NCI-H226 (cell line): Measurements from ENCODE around the gene PDXK.
"Not testable (repeated sequence)": the region's sequence is repeated elsewhere in the genome, so short reads cannot be mapped to it uniquely, and the experiment has no call there.

ENCODE experiments used
- DNase-seq: peaks from one replicate; pipeline ENCODE4 v3.0.0-alpha.2; 2015

Gene PDXK

DNA sequence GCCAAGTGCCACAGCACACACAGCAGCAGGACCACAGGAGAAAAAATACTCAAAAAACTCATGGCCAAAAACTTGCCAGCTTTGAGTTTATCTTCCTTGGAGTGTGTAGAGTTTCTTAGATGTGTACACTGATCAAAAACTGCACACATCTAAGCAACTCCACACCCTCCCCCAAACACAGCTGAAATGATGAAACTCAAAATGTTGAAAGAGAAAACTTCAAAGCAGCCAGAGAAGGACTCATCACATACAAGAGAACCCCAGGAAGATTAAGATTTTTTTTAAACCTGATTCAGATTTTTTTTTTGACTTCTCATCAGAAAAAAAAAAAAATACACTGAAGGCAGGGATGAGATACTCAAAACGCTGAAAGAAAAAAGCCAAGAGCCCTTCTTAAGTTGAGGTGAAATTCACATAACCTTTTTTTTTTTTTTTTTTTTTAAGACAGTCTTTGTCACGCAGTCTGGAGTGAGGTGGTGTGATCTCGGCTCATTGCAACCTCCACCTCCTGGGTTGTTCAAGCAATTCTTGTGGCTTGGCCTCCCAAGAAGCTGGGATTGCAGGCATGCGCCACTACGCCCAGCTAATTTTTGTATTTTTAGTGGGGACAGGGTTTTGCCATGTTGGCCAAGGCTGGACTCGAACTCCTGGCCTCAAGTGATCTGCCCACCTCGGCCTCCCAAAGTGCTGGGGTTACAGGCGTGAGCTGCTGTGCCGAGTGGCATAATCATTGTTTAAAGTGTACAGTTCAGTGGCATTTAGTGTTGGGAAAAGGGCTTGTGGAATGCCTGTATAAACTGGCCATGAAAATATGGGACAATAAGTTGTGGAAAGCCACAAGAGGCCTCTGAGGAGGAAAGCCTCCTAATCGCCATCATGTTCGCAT lies 20.9 kb upstream of the PDXK start:
- DNase-seq = no peak

- DNase-seq = not testable (repeated sequence)
Measured at GRCh38 chr21:43699492-43699777, 19.5 kb upstream of the PDXK start.

DNA sequence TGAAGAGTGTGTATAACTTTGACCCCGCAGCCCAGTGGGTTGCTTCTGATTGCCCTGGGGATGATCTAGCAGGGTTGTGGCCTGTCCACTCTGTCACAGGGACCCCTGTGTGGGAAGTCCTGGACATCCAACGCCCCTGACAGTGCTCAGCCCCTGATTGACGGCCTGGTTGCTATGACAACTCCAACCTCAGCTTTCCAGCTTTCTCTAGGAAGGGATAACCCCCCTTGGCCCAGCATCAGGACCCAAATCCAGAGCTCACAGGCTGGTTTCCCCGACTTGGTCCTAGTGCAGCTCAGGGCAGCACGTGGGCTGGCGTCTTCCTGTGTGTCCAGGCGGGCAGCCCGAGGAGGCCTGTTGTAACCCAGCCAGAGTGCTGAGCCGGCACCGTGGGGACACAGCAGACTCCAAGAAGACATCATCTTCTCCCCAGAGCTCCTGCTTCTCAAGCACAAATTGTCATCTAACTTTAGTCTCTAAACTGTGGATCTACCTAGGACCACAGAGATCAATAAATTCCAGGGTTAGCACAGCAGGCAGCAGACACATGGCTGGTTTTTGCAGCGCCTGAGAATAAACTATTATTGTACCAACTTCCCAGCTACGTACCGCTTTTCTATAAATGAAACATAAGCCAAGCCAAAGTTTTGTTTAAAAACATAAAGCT lies 18.9 kb upstream of the PDXK start:
- no peak for DNase-seq

DNA sequence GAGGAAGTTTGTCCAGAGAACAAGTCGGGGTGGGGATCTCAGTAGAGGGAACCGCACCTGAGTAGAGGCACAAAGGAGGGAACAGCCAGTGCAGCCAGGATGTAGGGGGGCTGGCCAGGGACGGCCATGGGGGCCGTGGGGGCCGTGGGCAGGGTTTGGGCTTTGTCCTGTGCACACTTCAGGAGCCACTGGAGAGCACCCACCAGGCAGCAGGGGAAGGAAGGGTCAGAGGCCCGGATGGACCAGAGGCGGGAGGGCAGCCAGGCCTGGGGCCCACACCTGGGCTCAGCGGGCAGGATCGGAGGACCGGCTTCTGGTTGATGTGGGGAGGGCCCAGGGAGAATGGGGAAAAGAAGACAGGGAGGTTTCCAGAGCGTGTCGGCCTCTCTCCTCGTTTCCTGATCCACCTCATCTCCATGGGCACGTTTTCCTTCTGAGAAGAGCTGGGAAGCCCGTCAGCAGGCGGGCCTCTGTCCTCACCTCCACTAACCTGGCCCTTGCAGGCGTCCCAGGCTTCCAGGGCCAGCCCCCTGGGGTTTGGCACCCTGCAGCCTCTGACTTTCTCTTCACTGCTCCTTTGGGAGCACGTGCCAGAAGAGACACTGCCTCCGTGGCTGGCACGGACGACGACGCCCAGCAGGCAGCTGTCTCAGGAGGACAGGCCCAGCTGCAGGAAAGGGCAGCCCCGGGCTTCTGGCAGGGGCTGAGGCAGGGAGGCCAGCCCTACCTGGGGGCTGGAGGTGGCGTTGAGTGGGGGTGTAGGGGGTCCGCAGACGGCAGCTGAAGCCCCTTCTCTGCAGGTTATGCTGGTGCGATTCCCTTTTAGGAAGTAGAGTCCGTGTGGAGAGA lies 16.8 kb upstream of the PDXK start:
- no peak for DNase-seq

- no peak for DNase-seq
Measured at GRCh38 chr21:43702785-43703034, 16.2 kb upstream of the PDXK start.

DNA sequence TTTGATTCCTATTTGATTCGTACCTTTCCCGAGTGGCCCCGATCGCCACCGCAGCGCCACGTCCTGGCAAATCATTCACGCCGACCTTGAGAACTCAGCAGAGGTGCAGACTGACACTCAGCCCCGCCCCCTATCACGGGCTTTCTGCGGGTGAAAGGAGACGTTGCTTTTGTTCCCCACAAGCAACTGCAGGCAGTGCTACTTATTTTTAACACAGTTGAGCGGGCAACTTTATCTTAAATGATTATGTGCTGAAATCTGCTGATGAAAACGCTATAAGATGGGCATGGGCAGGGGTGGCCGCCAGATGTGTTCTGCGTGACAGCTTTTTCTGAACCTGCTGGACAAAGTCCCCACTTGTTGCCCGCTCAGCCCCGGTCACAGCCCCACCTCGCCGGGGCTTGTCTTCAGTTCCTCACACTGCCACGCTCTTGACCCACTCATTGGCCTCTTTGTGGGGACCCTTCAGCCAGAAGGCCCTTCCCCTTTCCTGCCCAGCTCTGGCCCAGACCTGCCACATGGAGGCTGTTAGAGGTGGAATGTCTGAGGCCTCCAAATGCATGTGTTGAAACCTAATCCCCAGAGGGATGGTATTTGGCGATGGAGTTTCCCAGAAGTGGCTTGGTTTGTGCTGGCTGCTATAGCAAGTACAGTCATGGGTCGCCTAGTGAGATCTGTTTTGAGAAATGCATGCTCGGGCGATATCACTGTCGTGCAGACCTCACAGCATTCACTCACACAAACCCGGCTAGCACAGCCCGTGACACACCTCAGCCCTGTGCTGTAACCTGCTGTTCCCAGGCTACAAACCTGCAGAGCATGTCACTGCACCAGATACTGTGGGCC lies 15.7 kb upstream of the PDXK start:
- DNase-seq = no peak

DNA sequence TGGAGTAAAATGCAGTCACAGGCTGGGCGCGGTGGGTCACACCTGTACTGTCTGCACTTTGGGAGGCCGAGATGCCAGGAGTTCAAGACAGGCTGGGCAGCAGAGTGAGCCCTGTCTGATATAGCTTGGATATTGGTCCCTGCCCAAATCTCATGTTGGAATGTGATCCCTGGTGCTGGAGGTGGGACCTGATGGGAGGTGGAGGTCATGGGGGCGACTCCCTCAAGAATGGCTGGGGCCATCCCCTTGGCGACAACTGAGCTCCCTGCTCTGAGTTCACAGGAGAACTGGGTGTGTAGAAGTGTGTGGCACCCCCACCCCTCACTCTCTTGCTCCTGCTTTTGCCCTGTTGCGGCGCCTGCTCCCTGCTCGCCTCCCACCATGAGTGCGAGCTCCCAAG lies 11.5 kb upstream of the PDXK start:
- no peak for DNase-seq

DNA sequence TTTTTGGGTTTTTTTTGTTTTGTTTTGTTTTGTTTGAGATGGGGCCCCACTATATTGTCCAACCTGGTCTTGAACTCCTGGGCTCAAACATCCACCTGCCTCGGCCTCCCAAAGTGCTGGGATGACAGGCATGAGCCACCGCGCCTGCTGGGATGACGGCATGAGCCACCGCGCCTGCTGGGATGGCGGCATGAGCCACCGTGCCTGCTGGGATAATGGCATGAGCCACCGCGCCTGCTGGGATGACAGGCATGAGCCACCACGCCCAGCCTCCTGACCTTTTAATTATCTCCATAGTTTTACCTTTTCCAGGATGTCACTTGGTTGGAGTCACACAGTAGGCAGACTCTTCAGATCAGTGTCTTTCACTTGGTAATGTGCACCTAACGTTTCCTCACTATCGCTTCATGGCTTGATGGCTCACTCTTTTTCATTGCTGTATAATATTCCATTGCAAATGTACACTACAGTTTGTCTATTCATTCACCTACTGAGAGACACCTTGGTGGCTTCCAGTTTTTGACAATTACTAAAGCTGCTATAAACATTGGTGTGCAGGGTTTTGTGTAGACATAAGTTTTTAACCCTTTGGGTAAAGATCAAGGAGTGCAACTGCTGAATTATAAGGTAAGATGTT lies 10.1 kb upstream of the PDXK start:
- no peak for DNase-seq

DNA sequence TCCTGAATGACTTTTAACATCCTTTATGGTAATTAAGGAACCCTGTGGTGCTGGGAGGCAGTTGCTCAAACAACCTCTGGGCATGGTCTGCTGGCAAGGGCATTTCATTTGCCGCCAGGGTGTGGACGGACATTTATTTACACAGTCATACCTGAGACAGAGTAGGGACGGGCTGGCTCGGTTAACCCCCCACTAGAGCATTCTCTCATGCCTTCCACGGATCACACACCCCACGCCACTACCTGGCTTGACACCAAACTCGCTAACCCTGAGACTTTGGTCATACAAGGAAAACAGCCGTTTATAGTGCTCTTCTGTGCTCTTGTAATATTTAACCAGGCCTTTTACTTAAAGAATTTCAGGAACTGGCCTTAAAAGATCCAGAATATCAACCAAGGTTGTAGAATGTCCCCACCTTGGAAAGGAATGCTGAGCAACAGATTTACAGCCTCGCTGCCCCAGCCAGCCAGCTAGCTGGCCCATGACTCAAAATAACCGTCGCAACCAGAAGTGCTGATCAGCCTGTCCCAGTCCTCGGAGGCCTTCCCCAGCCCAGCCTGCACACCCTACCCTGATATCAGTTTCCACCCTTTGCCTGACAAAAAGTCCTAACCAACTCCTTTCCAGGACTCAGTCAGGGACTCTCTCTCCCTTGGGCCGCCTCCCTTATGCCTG lies 6.5 kb upstream of the PDXK start:
- DNase-seq = peak; percentile 67

DNA sequence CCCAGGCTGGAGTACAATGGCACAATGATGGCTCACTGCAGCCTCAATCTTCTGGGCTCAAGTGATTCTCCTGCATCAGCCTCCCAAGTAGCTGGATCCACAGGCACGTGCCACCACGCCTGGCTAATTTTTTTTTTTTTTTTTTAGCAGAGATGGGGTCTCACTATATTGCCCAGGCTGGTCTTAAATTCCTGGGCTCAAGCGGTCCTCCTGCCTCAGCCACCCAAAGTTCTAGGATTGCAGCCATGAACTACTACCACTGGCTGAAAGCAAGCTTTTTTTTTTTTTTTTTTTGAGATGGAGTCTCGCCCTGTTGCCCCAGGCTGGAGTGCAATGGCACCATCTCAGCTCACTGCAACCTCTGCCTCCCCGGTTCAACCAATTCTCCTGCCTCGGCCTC lies 5.8 kb upstream of the PDXK start:
- DNase-seq = not testable (repeated sequence)

GRCh38 chr21:43716376-43717165 lies 2.4 kb upstream of the PDXK start:
- DNase-seq = no peak

- DNase-seq = no peak
Measured at GRCh38 chr21:43717166-43717853, 1.6 kb upstream of the PDXK start.

- no peak for DNase-seq
Measured at GRCh38 chr21:43717967-43718871, 710 bp upstream of the PDXK start.

DNA sequence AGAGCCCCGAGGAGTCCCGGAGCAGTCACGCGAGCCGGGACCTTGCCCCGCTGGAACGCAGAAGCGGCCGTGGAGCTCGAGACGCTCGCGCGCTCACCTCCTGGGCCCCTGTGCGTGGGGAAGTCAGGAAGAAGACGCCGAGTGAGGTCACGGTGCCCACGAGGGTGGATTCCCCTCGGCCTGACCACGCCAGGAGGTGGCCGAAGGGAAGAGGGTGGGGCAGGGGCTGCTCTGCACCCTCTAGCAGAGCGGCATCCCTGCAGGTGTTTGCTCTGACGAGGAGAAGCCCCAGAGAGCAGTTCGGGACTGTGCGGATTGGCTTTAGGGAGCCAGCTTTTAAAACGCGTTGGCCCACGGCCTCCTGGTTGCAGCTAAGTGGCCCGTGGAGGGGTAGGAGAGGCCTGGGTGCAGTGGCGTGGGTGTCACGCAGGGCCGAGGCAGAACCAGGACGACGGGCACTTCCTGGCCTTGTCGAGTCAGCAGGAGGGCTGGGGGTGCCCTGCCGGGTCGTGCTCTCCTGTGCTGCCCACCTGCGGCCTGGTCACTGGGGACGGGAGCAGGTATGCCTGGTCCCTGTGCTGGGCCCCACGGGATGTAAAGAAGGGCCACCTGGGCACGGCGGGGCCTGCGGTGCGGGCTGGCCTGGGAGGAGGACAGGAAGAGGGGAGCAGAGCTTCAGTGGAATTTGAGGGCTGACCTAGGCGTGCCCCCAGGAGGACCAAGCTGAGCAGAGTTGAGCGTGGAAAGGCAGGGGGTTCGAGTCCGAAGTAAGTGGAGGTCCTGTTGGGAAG lies 1.0 kb downstream of the PDXK start:
- DNase-seq = no peak

DNA sequence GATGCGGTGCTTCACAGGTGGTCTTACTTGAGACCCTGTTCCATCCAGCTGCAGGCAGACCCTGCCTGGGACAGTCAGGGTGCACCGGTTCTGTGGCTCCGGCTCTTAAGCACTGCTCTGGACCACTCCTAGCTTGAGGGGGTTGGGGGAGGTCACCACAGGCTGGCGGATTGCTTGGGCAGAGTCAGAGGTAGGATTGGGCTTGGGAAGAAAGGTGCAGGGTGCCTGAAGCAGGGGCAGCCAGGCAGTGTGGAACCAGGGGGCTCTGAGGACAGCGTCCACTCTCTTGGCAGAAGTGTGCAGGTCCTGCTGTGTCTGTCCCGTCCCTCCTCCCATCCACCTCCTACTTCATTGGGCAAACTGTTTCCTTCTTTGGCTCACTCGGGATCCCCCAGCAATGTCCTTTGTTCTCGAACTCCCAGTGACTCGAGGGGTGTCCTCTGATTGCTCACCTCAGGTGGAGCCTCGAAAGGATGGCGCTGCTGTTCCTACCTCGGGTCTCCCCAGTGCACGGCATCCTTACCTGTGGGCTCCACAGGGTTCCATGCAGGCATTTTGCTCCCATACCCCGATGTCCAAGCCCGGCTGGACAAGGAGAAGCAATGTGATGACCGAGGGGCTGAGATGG lies 1.7 kb downstream of the PDXK start:
- no peak for DNase-seq

GRCh38 chr21:43721206-43721605 lies 2.3 kb downstream of the PDXK start:
- DNase-seq = no peak

- DNase-seq = no peak
Measured at GRCh38 chr21:43721939-43722338, 3.0 kb downstream of the PDXK start.

GRCh38 chr21:43723648-43724047 lies 4.7 kb downstream of the PDXK start:
- no peak for DNase-seq
